ENCODE results near the gene RNASET2.
"Not testable (repeated sequence)": the region's sequence is repeated elsewhere in the genome, so short reads cannot be mapped to it uniquely, and the experiment has no call there.

Gene RNASET2

DNA sequence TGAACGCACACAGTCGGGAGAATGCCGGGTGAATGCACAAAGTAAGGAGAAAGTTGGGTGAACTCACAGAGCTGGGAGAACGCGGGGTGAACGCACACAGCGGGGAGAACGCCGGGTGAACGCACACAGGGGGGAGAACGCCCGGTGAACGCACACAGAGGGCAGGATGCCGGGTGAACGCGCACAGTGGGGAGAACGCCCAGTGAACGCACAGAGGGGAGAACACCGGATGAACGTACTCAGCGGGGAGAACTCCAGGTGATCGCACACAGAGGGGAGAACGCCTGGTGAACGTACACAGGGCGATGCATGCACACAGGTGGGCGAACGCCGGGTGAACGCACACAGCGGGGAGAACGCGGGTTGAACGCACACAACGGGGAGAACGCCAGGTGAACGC, 57.4 kb downstream of the RNASET2 start:
- H3K4me3 ChIP-seq (ENCODE audit: low read depth in 1 of 5, low read length in 5 of 5), result no peak overlapping the region
- no peak overlapping the region for H3K27ac ChIP-seq (ENCODE audit: low read depth, low read length)
- peaks cover 0 to 30% (median 4%) of the 10 kb centered on the region in 5 donors for H3K4me1 ChIP-seq (ENCODE audit: control insufficient read depth in 5 of 5, insufficient read depth in 5 of 5, low read length in 5 of 5)
- H3K9ac ChIP-seq (ENCODE audit: low read length in 5 of 5), result no peak overlapping the region
- H3K36me3 ChIP-seq (ENCODE audit: control insufficient read depth in 5 of 5, insufficient read depth in 5 of 5, low read length in 5 of 5), result peaks cover 0 to 3% (median 0%) of the 10 kb centered on the region in 5 donors
- peaks cover 0 to 29% (median 0%) of the 10 kb centered on the region in 5 donors for H3K27me3 ChIP-seq (ENCODE audit: control insufficient read depth in 5 of 5, insufficient read depth in 4 of 5, low read length in 5 of 5)
- H3K9me3 ChIP-seq (ENCODE audit: control insufficient read depth in 5 of 5, low read length in 5 of 5), result peaks cover 0 to 17% (median 7%) of the 10 kb centered on the region in 5 donors

- not testable (repeated sequence) for H3K4me3 ChIP-seq (ENCODE audit: low read depth in 1 of 5, low read length in 5 of 5); H3K36me3 ChIP-seq (ENCODE audit: control insufficient read depth in 5 of 5, insufficient read depth in 5 of 5, low read length in 5 of 5); H3K27me3 ChIP-seq (ENCODE audit: control insufficient read depth in 5 of 5, insufficient read depth in 4 of 5, low read length in 5 of 5); H3K27ac ChIP-seq (ENCODE audit: low read depth, low read length); H3K9ac ChIP-seq (ENCODE audit: low read length in 5 of 5); H3K9me3 ChIP-seq (ENCODE audit: control insufficient read depth in 5 of 5, low read length in 5 of 5); H3K4me1 ChIP-seq (ENCODE audit: control insufficient read depth in 5 of 5, insufficient read depth in 5 of 5, low read length in 5 of 5)
Measured at GRCh38 chr6:166894614-166895013, 61.7 kb downstream of the RNASET2 start.

- not testable (repeated sequence) for H3K27ac ChIP-seq (ENCODE audit: low read depth, low read length); H3K36me3 ChIP-seq (ENCODE audit: control insufficient read depth in 5 of 5, insufficient read depth in 5 of 5, low read length in 5 of 5); H3K9ac ChIP-seq (ENCODE audit: low read length in 5 of 5); H3K27me3 ChIP-seq (ENCODE audit: control insufficient read depth in 5 of 5, insufficient read depth in 4 of 5, low read length in 5 of 5); H3K9me3 ChIP-seq (ENCODE audit: control insufficient read depth in 5 of 5, low read length in 5 of 5); H3K4me1 ChIP-seq (ENCODE audit: control insufficient read depth in 5 of 5, insufficient read depth in 5 of 5, low read length in 5 of 5); H3K4me3 ChIP-seq (ENCODE audit: low read depth in 1 of 5, low read length in 5 of 5)
Measured at GRCh38 chr6:166892472-166892871, 63.9 kb downstream of the RNASET2 start.

- not testable (repeated sequence) for H3K27ac ChIP-seq (ENCODE audit: low read depth, low read length); H3K27me3 ChIP-seq (ENCODE audit: control insufficient read depth in 5 of 5, insufficient read depth in 4 of 5, low read length in 5 of 5); H3K4me3 ChIP-seq (ENCODE audit: low read depth in 1 of 5, low read length in 5 of 5)
Measured at GRCh38 chr6:166886773-166887172, 69.6 kb downstream of the RNASET2 start.

GRCh38 chr6:166884958-166885357, 71.4 kb downstream of the RNASET2 start:
- not testable (repeated sequence) for H3K9ac ChIP-seq (ENCODE audit: low read length in 5 of 5); H3K36me3 ChIP-seq (ENCODE audit: control insufficient read depth in 5 of 5, insufficient read depth in 5 of 5, low read length in 5 of 5); H3K27me3 ChIP-seq (ENCODE audit: control insufficient read depth in 5 of 5, insufficient read depth in 4 of 5, low read length in 5 of 5); H3K4me3 ChIP-seq (ENCODE audit: low read depth in 1 of 5, low read length in 5 of 5); H3K9me3 ChIP-seq (ENCODE audit: control insufficient read depth in 5 of 5, low read length in 5 of 5); H3K27ac ChIP-seq (ENCODE audit: low read depth, low read length); H3K4me1 ChIP-seq (ENCODE audit: control insufficient read depth in 5 of 5, insufficient read depth in 5 of 5, low read length in 5 of 5)

More at GRCh38 chr6:166886773-166887172, 69.6 kb downstream of the RNASET2 start:
- not testable (repeated sequence) for H3K36me3 ChIP-seq (ENCODE audit: control insufficient read depth in 5 of 5, insufficient read depth in 5 of 5, low read length in 5 of 5); H3K4me1 ChIP-seq (ENCODE audit: control insufficient read depth in 5 of 5, insufficient read depth in 5 of 5, low read length in 5 of 5); H3K9ac ChIP-seq (ENCODE audit: low read length in 5 of 5); H3K9me3 ChIP-seq (ENCODE audit: control insufficient read depth in 5 of 5, low read length in 5 of 5)

GRCh38 chr6:166879594-166879993, 76.8 kb downstream of the RNASET2 start:
- Histone ChIP-seq H3K27me3 (ENCODE audit: control insufficient read depth in 5 of 5, insufficient read depth in 4 of 5, low read length in 5 of 5) (peaks cover 0 to 2% (median 0%) of the 10 kb centered on the region in 5 donors), H3K9me3 (ENCODE audit: control insufficient read depth in 5 of 5, low read length in 5 of 5) (peaks cover 0 to 5% (median 2%) of the 10 kb centered on the region in 5 donors), H3K4me3 (ENCODE audit: low read depth in 1 of 5, low read length in 5 of 5) (no peak overlapping the region), H3K27ac (ENCODE audit: low read depth, low read length) (no peak overlapping the region), H3K4me1 (ENCODE audit: control insufficient read depth in 5 of 5, insufficient read depth in 5 of 5, low read length in 5 of 5) (no peaks in the 10 kb centered on the region), H3K36me3 (ENCODE audit: control insufficient read depth in 5 of 5, insufficient read depth in 5 of 5, low read length in 5 of 5) (no peaks in the 10 kb centered on the region), H3K9ac (ENCODE audit: low read length in 5 of 5) (no peak overlapping the region)

Data from subcutaneous abdominal adipose tissue (tissue), 5 donors.